ENCODE results near the gene FBXL15. TPM values are rescaled to one million over a fixed set of nuclear protein-coding genes. Genes with fewer than 3 reads are reported as not detected.

The FBXL15 gene
- total and polyA plus RNA-seq, 2 of the 13 experiments (the other 11 are each of a cell fraction or from before 2014, with no cell fraction given) = 4.3 to 8.3 TPM

DNA sequence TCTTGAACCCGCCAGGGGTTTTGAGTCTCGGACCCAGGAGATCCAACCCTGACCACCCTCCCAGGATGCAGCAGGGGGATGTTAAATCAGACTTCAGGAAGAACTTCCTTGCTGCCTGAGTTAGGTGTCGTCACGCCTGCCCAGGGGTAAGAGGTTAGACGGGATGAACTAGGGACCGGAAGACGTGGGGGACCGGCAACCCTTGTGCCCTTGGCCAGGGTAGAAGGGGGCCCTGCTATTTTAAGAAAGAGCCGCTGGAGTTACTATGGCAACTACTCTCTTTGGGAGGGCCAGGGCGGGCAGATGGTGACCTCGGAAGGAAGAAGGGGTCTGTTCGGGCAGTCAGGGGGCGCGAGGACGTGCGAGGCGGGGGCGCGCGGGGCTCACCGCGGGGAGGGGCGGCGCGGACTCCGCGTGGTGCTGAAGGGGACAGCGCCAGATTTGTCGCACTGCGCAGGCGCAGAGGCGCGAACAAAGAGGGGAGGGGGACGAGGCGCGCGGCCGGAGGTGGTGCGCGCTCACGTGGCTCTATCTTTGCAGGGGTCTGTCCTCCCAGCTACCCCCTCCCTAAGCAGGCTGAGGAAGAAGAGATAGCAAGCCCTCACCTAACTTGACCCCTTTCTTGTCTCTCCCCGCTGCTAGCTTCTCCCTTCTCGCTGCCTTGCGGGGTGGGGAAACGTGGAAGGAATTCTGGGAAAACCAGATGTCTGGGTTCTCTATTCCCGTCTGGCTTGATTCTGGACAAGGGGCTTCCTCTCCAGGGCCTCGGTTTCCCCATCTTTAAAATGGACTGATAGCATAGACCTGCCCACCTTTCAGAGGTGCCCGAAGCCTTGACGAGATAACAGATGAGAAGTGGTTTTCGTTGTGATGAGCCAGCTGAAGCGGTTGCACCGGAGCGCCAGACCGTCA lies 1.1 kb upstream of the FBXL15 start (continued):
- peak; percentile 64; the same call in 1 of the 2 replicates for TF ChIP-seq ZNF766 (CRISPR knock-in tag; IDR thresholded peaks at IDR 0.05; ENCODE audit: borderline replicate concordance)
- no peak; the same call in 1 of the 2 replicates for TF ChIP-seq RXRB (CRISPR knock-in tag; IDR thresholded peaks at IDR 0.05; ENCODE audit: borderline replicate concordance)
- TF ChIP-seq ZNF121 (CRISPR knock-in tag; IDR thresholded peaks at IDR 0.05) = no peak
- no peak for TF ChIP-seq ZNF550 (CRISPR knock-in tag; IDR thresholded peaks at IDR 0.05; ENCODE audit: borderline replicate concordance)
- peak; percentile 23; the same call in 1 of the 2 replicates for TF ChIP-seq ZNF317 (CRISPR knock-in tag; IDR thresholded peaks at IDR 0.05)
- TF ChIP-seq ZBTB1 (CRISPR knock-in tag; IDR thresholded peaks at IDR 0.05; ENCODE audit: borderline replicate concordance) = no peak
- TF ChIP-seq ZFP41 (CRISPR knock-in tag; IDR thresholded peaks at IDR 0.05; ENCODE audit: borderline replicate concordance) = no peak
- TF ChIP-seq KAT8 (CRISPR knock-in tag; IDR thresholded peaks at IDR 0.05) = no peak
- TF ChIP-seq ZNF326 (CRISPR knock-in tag; IDR thresholded peaks at IDR 0.05; ENCODE audit: borderline replicate concordance) = no peak
- TF ChIP-seq TFDP1 (CRISPR knock-in tag; IDR thresholded peaks at IDR 0.05; ENCODE audit: borderline replicate concordance) = 0 out of 2 replicates have a peak, but pooled peaks have one; percentile 16
- TF ChIP-seq ATF6 (CRISPR knock-in tag; conservative IDR thresholded peaks at IDR 0.05) = no peak
- TF ChIP-seq FOXK2 (IDR thresholded peaks at IDR 0.05) = no peak
- TF ChIP-seq HES4 (CRISPR knock-in tag; IDR thresholded peaks at IDR 0.05; ENCODE audit: borderline replicate concordance) = peak; percentile 47; the same call in 1 of the 2 replicates
- TF ChIP-seq ZBTB21 (CRISPR knock-in tag; IDR thresholded peaks at IDR 0.05) = no peak
- TF ChIP-seq ZNF547 (CRISPR knock-in tag; IDR thresholded peaks at IDR 0.05) = no peak
- no peak; the same call in 1 of the 2 replicates for TF ChIP-seq SKIL (CRISPR knock-in tag; IDR thresholded peaks at IDR 0.05; ENCODE audit: borderline replicate concordance)
- TF ChIP-seq ARHGAP35 (CRISPR knock-in tag; IDR thresholded peaks at IDR 0.05; ENCODE audit: borderline replicate concordance) = no peak
- TF ChIP-seq ZSCAN5A (CRISPR knock-in tag; IDR thresholded peaks at IDR 0.05; ENCODE audit: borderline replicate concordance) = no peak
- TF ChIP-seq, protein P1, sequence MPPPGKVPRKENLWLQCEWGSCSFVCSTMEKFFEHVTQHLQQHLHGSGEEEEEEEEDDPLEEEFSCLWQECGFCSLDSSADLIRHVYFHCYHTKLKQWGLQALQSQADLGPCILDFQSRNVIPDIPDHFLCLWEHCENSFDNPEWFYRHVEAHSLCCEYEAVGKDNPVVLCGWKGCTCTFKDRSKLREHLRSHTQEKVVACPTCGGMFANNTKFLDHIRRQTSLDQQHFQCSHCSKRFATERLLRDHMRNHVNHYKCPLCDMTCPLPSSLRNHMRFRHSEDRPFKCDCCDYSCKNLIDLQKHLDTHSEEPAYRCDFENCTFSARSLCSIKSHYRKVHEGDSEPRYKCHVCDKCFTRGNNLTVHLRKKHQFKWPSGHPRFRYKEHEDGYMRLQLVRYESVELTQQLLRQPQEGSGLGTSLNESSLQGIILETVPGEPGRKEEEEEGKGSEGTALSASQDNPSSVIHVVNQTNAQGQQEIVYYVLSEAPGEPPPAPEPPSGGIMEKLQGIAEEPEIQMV (CRISPR knock-in tag; IDR thresholded peaks at IDR 0.05; ENCODE audit: low read depth) = no peak
- TF ChIP-seq MZF1 (CRISPR knock-in tag; IDR thresholded peaks at IDR 0.05; ENCODE audit: borderline replicate concordance) = no peak

All from HepG2 (cell line).